AG10803 (cell line): ENCODE measurements around the gene ARHGAP9.

Experiments used
- DNase-seq: peaks from one replicate; pipeline ENCODE4 v3.0.0; 2010; ENCODE audit warnings: low read depth
- H3K4me3 ChIP-seq: 2 replicates; pipeline ENCODE4 v1.5.1; 2011; ENCODE audit warnings: mild to moderate bottlenecking, low read length, control low read depth
- CTCF ChIP-seq: conservative IDR thresholded peaks from 2 replicates; pipeline ENCODE4 v1.5.1; 2011; ENCODE audit warnings: mild to moderate bottlenecking, low read length, control low read depth, inconsistent platforms

The ARHGAP9 gene

GRCh38 chr12:57477710-57478681 lies 1.7 kb downstream of the ARHGAP9 start:
- H3K4me3 ChIP-seq: no peak overlapping the region
- no peak for TF ChIP-seq CTCF
- DNase-seq: no peak

GRCh38 chr12:57476993-57477709 lies 2.5 kb downstream of the ARHGAP9 start:
- H3K4me3 ChIP-seq: no peak overlapping the region
- DNase-seq: no peak
- TF ChIP-seq CTCF: no peak

GRCh38 chr12:57476162-57476992 lies 3.3 kb downstream of the ARHGAP9 start:
- no peak for DNase-seq
- no peak; the same call in 1 of the 2 replicates for TF ChIP-seq CTCF
- no peak overlapping the region for H3K4me3 ChIP-seq

DNA sequence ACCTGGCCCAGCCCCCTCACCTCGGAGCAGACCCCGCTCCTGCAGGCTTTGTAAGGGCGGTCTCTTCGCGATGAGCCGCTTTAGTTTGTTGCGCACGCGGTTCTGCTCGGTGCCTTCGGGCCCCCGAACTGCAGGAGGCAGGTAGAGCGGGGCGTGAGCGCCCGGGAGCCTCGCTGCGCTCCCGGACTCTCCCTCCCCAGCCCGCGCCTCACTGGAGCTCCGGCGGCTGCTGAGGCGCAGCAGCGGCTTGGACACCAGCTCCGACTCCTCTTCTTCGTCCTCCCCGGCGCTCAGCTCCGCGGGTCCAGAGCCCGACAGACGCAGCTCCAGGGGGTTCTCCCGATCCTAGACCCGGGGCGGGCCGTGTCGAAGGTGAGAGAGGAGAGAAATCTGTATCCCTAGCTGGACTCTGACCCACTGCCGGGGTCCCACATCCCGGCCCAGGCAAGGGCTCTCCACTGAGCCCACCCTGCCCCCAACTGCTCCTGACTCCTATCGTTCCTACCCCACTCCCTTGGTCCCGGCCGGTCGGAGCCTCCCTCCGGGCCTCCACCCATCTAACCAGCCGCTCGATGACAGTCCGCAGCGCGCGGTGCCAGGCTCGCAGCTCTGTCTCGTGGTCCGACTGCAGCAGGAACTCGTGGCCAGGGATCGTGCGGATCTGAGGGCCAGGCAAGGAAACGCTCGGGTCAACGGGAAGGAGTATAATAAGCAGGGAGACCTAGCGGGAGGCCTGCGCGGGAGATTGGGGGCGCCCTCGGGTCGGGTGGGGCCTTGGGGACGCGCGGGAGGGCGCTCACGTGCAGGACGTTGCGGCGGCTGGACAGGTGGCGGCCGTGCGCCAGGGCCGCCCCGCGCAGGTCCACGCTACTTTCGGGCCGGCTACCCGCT lies 4.2 kb downstream of the ARHGAP9 start:
- peak overlapping the region; percentile 20 for H3K4me3 ChIP-seq
- no peak for TF ChIP-seq CTCF
- peak; percentile 28 for DNase-seq

GRCh38 chr12:57474862-57475261 lies 4.8 kb downstream of the ARHGAP9 start:
- no peak for TF ChIP-seq CTCF
- no peak for DNase-seq
- no peak overlapping the region for H3K4me3 ChIP-seq

GRCh38 chr12:57474430-57474829 lies 5.2 kb downstream of the ARHGAP9 start:
- no peak overlapping the region for H3K4me3 ChIP-seq
- no peak for DNase-seq
- no peak for TF ChIP-seq CTCF
